ENCODE data around the gene ALPL.

DNA sequence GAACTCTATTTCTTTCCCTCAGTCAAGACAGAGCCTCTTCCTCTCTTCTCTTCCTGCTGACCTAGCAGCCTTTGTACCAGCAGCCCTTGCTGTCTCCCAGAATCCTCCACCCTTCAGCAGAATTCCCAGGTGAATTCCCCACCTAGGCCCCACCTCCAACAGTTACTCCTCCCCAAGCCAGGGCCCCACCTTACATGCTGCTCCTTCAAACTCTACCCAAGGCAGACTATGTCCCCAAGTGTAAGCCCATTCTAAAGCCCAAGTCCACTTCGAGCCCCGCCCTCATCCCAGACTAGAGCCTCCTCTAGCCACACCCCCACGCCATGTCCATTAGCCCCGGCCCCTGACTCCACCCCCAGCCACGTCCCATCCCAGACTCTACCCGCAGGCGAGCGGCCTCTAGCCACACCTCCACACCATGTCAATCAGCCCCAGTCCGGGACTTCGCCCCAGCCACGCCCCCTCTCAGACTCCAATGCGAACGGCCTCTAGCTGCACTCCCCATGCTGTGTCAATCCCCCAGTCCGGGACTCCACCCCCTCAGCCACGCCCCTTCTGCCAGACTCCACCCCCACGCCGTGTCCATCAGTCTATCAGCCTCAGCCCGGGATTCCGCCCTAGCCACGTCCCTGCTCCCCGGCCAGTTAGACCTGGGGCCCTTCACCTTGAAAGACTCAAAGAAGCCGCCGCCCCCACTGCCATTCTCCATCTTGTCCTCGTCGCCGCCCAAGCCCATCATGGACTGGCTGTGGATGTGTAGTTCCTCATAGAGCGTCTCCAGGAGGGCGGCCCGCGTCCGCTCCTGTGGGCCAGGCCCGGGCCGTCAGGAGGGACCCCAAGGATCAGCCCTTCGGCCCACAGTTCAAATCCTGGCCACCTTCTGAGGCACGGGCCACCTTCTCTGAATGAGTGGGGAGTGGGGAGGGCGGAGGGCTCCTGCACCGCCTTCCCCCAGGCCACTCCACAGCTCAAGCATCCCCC lies 98.6 kb downstream of the ALPL start:
- TF ChIP-seq, protein P1, sequence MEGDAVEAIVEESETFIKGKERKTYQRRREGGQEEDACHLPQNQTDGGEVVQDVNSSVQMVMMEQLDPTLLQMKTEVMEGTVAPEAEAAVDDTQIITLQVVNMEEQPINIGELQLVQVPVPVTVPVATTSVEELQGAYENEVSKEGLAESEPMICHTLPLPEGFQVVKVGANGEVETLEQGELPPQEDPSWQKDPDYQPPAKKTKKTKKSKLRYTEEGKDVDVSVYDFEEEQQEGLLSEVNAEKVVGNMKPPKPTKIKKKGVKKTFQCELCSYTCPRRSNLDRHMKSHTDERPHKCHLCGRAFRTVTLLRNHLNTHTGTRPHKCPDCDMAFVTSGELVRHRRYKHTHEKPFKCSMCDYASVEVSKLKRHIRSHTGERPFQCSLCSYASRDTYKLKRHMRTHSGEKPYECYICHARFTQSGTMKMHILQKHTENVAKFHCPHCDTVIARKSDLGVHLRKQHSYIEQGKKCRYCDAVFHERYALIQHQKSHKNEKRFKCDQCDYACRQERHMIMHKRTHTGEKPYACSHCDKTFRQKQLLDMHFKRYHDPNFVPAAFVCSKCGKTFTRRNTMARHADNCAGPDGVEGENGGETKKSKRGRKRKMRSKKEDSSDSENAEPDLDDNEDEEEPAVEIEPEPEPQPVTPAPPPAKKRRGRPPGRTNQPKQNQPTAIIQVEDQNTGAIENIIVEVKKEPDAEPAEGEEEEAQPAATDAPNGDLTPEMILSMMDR (IDR thresholded peaks at IDR 0.05 in 2 of 3, conservative IDR thresholded peaks at IDR 0.05 in 1 of 3; ENCODE audit: insufficient read depth in 2 of 3, low read depth in 1 of 3, low read length in 3 of 3) = no peak
- no peak for TF ChIP-seq CBX1 (IDR thresholded peaks at IDR 0.05; ENCODE audit: low read depth)
- TF ChIP-seq MTF1 (CRISPR knock-in tag; IDR thresholded peaks at IDR 0.05; ENCODE audit: borderline replicate concordance) = no peak
- peak; percentile 61; the same call in 1 of the 2 replicates for TF ChIP-seq PHF8 (IDR thresholded peaks at IDR 0.05; ENCODE audit: borderline replicate concordance, low read length)
- TF ChIP-seq ZNF780A (CRISPR knock-in tag; IDR thresholded peaks at IDR 0.05) = no peak
- TF ChIP-seq CC2D1A (IDR thresholded peaks at IDR 0.05) = no peak
- TF ChIP-seq EZH2 (IDR thresholded peaks at IDR 0.05; ENCODE audit: borderline replicate concordance, low read depth, low read length) = no peak
- TF ChIP-seq, protein P2, sequence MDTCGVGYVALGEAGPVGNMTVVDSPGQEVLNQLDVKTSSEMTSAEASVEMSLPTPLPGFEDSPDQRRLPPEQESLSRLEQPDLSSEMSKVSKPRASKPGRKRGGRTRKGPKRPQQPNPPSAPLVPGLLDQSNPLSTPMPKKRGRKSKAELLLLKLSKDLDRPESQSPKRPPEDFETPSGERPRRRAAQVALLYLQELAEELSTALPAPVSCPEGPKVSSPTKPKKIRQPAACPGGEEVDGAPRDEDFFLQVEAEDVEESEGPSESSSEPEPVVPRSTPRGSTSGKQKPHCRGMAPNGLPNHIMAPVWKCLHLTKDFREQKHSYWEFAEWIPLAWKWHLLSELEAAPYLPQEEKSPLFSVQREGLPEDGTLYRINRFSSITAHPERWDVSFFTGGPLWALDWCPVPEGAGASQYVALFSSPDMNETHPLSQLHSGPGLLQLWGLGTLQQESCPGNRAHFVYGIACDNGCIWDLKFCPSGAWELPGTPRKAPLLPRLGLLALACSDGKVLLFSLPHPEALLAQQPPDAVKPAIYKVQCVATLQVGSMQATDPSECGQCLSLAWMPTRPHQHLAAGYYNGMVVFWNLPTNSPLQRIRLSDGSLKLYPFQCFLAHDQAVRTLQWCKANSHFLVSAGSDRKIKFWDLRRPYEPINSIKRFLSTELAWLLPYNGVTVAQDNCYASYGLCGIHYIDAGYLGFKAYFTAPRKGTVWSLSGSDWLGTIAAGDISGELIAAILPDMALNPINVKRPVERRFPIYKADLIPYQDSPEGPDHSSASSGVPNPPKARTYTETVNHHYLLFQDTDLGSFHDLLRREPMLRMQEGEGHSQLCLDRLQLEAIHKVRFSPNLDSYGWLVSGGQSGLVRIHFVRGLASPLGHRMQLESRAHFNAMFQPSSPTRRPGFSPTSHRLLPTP (IDR thresholded peaks at IDR 0.05; ENCODE audit: borderline replicate concordance, extremely low read depth, insufficient read length) = no peak
